ENCODE data around the gene ARMC7. TPM values are rescaled to one million over a fixed set of nuclear protein-coding genes. Genes with fewer than 3 reads are reported as not detected.
A peak's percentile ranks its signal among the peaks of the same experiment; 100 is the strongest.

Gene ARMC7
- total and polyA plus RNA-seq, 2 of the 13 experiments (the other 11 are each of a cell fraction or from before 2014, with no cell fraction given): 3.9 to 4.2 TPM

DNA sequence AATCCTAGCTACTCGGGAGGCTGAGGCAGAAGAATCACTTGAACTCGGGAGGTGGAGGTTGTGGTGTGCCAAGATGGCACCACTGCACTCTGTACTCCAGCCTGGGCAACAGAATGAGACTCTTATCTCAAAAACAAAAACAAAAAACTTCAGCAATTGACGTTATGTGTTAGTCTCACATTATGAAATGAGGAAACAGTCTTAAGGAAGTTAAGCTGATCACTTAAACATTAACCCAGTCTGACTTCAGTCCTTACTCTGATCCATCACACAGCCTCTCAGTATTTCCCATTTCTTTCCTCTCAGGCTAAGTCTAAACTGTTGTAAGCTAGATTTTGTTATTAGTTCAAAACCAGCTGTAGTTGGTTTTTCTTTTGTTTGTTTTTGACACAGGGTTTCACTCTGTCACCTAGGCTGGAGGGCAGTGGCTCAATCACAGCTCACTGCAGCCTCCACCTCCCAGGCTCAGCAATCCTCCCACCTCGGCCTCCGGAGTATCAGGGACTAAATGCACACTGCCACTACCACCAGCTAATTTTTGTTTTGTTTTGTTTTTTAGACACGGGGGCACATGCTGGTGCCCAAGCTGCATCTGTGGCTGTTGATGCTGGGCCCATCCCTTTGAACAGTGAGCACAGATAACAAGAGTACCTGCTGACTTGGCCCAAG, 38.2 kb downstream of the ARMC7 start:
- no peak for ATAC-seq
- H3K4me2 ChIP-seq (ENCODE audit: low read depth, low read length): no peak overlapping the region
- intact Hi-C loops (cut with micrococcal nuclease; ENCODE audit: unreplicated experiment) (no loop called here), in situ Hi-C loops (cut with HindIII; ENCODE audit: extremely low pct_ligation_motif_present, low pct_unique_long_range_greater_than_20kb) (no loop called here)
- BruUV-seq (replicated peaks): no TSS peak
- H3K4me3 ChIP-seq (replicated peaks in 1 of 3; ENCODE audit: insufficient read depth in 1 of 3, low read depth in 2 of 3, low read length in 3 of 3): no peak overlapping the region
- TF ChIP-seq USF2 (IDR thresholded peaks at IDR 0.05; ENCODE audit: low read depth, low read length): no peak
- no peak for TF ChIP-seq USF2 (CRISPR knock-in tag; IDR thresholded peaks at IDR 0.05; ENCODE audit: borderline replicate concordance)
- peak; percentile 89 for TF ChIP-seq ZNF770 (CRISPR knock-in tag; IDR thresholded peaks at IDR 0.05)
- peak; percentile 12 for FAIRE-seq
- H3K4me1 ChIP-seq (ENCODE audit: insufficient read depth, low read length): peaks cover 44% of the 10 kb centered on the region
- no peak for DNase-seq (ENCODE audit: low spot score)
- H4K20me1 ChIP-seq (ENCODE audit: insufficient read depth, low read length): no peaks in the 10 kb centered on the region
- H2AFZ ChIP-seq (ENCODE audit: low read length): no peak overlapping the region
- POLR2A ChIA-PET: interaction anchor here (1.3 kb wide), 1 partner anchor 16 kb away, joined by 3 read pairs; the partner anchor contains the start of gene NT5C
- peaks cover 45% of the 10 kb centered on the region for H3K79me2 ChIP-seq (ENCODE audit: insufficient read depth, low read length)
- peaks cover 35 to 57% of the 10 kb centered on the region in 2 experiments for H3K36me3 ChIP-seq (replicated peaks in 1 of 2; ENCODE audit: control insufficient read depth in 1 of 2, insufficient read depth in 2 of 2, low read length in 2 of 2)
- CTCF ChIA-PET (ENCODE audit: low intra/inter-chr PET ratio, low total read pairs): no interaction called here
- H3K27me3 ChIP-seq (ENCODE audit: control insufficient read depth in 1 of 2, insufficient read depth in 2 of 2, low read length in 2 of 2): no peaks in the 10 kb centered on the region
- 97% methylated on average over 6 of the region's 6 CpGs for whole genome bisulfite sequencing (ENCODE audit: low lambda C conversion rate)
- no peak overlapping the region for H3K27ac ChIP-seq (ENCODE audit: extremely low read length, insufficient read depth, low read length)
- H3K9ac ChIP-seq (ENCODE audit: insufficient read depth, low read depth, low read length): no peak overlapping the region
- H3K9me3 ChIP-seq (ENCODE audit: low read length): no peaks in the 10 kb centered on the region
